GM21447 (cell line): ENCODE data around the gene IQGAP2.

Source experiments
- ATAC-seq: cut with Tn5 transposase; IDR thresholded peaks from one replicate; pipeline ENCODE4 v1.9.1; 2021; ENCODE audit not compliant: unreplicated experiment

Gene IQGAP2

DNA sequence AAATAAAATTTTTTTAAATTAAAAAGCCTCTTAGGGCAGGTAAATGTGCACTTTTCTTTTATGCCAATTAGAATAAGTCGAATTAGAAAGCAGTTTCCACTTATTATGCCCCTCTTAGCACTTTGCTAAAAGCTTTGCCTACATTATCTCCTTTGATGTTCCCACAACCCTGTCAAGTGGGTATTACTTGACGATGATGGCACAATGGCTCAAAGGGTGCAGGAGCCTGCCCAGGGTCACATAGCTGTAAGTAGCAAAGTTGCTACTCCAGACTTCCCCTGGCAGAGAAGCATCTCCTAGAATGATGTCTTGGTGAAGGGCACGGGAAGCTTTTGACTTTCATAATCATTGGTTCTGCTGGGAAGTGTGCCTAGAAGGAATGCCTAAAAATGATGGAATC, 18.4 kb upstream of the IQGAP2 start:
- ATAC-seq = no peak

DNA sequence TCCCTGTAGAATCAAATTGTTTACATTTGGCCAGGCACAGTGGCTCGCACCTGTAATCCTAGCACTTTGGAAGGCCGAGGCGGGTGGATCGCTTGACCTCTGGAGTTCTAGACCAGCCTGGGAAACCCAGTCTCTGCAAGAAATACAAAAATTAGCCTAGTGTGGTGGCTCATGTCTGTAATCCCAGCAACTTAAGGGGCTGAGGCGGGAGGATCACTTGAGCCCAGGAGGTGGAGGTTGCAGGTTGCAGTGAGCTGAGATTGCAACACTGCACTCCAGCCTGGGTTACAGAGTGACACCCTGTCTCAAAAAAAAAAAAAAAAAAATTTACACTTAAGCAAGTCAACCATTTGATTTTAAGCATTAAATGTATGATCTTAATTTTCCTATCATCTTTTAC, 17.5 kb upstream of the IQGAP2 start:
- ATAC-seq = no peak

DNA sequence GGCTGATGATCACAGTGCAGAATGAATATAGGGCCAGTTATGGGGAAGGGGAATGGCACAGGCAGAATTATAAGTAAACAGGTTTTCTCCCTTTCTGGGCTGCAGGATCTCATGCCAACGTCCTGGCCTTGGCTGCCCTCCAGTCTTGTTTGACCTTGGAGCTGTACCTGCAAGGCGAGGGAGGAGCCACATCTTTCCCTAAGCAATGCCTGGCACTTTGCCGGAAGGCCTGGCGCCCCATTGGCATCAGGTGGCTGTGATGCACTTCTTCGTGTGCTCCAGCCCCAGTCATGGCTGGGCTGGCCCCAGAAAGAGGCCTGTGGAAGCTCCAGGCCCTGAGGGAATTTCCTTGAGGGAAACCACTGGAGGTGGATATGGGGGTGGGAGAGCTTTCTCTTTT, 16.7 kb upstream of the IQGAP2 start:
- ATAC-seq = no peak

DNA sequence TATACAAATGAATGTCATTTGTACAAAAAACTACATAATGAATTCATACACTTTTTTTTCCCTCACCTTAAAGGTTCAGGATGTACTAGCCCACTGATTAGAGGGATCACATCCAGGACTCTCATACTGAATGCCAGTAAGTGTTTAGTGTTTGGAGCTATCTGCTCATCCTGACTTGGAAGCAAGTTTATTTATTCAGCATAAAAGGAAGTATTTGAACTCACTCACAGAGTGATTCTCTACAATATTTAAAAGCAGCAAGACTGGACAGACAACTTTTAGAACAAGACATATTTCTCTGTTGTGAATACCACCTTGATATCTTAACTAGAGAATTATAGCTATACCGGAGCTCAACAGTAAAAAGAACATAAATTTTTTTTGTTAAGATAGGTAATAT, 14.8 kb upstream of the IQGAP2 start:
- ATAC-seq = no peak

DNA sequence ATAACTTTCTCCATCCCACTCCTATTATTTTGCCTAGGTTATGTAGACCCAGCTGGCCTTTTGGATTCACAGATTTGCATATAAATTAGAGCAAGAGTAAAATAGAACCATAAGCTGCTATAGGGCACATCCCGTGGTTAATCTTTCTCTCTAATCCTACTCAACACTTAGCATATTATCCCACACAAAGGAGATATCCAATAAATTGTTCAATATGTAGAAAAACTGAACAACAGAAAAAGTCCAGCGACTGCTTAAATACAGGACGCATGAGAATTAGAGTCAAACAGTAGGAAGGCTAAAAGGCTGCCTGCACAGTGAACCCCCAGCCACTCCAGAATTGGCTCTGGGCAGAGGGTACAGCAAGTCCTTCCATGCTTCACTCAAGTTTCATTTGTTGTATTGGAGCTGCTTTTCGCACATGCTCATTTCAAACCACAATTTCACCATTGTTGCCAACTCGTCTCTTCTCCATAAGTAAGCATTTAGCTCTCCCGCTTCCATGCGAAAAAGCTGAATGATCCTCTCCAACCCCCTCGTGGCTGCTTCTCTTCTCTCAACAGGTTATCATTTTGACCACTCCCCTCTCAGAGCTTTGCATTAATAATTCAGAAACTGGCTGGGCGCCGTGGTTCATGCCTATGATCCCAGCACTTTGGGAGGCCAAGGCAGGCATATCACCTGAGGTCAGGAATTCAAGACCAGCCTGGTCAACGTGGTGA, 14.1 kb upstream of the IQGAP2 start:
- no peak for ATAC-seq

DNA sequence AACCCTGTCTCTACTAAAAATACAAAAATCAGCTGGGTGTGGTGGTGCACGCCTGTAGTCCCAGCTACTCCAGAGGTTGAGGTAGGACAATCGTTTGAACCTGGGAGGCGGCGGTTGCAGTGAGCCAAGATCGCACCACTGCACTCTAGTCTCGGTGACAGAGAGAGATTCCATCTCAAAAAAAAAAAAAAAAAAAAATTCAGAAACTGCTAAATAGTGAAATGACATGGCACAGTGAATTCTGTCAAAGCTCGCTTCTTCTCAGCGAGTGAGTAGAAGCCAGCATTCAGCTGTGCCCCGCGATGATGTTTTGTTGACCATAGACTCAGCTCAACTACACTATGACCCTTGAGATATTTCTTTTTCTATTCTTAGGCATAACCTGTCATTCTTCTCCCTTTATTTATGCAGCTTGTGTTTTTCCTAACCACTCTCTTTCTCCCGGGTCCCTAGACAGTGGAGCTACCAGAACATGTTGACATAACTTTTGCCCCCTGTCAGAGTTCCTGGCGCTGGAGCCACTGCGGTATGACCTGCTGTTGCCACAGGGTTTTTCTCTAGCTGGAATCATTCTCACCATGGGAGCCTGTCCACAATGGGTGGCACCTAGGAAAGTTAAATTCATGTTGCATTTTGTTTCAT, 13.5 kb upstream of the IQGAP2 start:
- ATAC-seq = no peak

DNA sequence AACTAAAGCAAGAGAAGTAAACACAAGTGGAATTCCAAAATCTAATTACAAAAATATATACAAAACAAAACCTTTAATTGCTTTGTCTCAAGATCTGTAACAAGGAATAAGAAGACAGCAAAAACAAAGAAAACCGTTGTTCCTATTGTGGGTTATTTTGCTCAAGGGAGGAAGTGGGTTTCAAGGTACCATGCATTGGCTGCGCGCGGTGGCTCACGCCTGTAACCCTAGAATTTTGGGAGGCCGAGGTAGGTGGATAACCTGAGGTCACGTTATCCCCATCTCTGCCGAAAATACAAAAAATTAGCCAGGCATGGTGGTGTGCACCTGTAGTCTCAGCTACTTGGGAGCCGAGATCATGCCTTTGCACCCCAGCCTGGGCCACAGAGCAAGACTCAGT, 12.1 kb upstream of the IQGAP2 start:
- ATAC-seq = no peak

DNA sequence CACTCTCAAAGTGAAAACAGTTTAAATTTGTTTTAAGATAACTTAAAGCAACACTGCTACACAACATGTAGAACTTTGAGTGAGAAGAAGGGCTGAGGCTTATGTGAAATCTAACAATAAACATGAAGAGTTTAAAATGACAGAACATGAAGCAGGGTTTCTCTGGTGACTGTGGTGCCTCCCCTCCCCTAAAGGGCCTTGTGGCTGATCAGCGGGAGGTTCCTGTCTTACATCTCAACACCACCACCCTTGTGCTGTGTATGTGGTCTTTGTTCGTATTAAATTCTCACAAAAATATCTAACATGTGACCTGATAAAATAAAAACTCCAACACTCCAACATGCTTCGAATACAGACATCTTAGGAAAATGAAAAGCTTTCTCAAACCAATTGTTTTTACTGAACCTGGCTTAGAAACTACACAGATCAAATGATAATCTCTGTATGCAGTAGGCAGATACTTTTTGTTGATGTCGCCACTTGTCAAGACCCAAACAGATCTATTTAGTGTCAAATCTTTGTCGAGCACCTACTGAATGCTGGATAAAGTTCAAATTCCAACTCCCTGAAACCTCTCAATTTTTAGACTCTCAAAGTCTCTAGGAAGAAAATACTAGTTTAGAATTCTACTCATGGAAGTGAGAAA, 9.9 kb upstream of the IQGAP2 start:
- ATAC-seq = no peak

DNA sequence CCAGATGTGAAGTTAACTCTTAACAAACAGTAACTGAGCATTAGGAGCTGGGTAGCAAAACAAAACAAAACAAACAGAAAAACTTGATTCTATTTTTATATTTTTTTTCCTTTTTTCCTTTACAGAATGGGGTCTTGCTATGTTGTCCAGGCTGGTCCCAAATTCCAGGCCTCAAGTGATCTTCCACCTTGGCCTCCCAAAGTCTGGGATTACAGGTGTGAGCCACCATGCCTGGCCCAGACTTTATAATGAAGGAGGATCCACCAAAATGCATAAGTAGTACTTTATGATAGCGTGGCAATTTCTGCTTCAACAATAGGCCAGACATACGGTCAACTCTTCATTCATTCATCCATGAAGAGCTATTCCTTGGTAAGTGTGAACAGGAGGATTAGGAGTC, 5.9 kb upstream of the IQGAP2 start:
- ATAC-seq = no peak

DNA sequence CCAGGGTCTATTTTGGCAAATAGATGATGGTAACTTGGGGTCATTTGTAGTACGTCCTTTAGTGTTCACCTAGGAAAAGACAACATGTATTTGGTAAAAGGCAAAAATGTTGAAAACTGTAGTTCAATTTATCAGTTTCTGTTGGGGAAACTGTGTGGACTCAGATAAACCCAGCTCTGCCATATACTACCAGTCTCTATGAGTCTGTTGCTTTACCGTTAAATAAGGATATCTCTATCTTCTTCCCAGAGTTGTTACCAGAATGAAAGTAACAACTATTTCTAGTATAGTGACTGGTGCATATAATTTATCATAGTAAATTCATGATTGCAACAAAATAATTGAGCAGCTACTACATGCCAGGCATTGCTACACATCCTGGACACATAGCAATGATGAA, 3.8 kb upstream of the IQGAP2 start:
- no peak for ATAC-seq

DNA sequence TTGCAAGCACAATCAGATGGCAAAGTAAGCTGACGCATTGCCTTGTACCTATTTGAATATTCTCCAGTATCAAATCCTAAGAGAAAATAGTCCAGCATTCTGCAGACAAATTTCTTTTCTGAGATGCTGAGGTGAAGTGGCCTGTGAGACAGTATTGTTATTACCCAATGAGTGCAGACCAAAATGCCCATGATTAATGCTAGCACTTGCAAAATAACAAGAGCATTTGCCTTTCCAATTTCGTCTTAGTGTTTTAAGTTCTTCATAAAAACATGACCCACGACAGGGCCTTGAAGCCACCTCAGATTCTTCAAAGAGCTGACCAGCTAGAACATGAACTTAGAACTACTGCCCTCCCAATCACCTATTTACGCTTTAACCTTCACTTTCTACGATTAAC, 2.6 kb upstream of the IQGAP2 start:
- no peak for ATAC-seq

DNA sequence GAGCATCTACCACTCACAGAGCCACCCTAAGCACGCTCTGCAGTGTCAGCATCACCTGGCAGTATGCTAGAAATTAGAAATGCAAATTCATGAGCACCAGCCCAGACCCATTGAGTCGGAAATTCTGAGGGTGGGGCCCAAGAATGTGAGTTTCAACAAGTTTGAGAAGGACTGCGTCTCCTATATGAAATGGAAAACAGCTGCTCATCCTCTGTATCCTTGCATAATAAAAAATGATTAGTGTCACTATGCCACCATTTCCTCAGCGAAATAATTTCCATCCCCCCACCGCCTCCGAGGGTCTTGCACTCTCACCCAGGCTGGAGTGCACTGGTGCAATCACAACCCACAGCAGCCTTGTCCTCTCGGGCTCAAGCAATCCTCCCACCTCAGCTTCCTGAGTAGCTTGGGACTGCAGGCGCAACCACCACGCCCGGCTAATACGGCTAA, 1.3 kb upstream of the IQGAP2 start:
- ATAC-seq = peak; percentile 27

DNA sequence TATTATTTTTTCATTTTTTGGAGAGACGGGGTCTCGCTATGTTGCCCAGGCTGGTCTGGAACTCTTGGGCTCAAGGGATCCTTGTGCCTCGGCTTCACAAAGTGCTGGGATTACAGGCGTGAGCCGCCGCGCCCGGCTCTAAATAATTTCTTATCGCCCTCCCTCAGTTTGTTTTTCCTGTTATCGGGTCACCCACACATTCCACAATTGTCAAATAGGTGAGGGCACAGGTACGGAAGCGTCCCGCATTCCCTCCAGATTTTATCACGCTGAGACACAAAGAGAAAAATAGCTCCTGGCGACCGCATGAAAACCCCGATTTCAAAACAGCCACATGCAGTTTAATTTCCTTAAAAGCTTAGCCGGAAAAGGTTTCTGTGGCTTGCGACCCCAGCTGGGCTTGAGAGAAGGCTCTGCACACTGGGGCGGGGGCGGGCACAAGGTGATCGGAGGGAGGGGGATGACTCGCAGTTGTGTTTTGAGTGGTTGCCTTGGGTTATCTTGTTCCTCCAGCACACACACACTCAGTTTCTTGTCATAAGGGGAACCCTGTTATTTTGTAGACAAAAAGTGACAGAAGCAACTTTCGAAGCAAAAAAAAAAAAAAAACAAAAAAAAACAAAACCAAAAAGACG, 717 bp upstream of the IQGAP2 start:
- peak; percentile 43 for ATAC-seq

DNA sequence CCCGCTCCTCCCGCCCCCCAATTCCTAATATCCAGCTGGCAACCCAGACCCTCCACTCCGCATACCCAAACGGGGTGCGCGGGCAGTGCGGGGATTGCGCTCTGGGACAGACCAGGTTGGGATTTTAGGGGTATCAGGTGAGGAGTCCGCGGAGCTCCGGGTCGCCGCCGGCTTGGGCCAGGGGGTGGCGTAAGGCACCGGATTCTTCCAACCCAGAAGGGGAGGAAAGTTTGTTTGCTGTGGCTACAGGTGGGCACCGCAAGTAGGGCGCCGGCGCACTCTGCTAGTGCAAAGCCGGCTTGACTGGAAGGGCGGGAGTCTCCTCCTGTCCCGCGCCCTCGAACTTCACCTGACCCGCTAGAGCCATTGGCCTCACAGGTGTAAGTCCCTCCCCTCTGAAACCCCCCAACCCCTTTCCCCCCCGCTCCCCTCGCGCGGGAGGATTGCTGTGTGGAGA, 709 bp downstream of the IQGAP2 start:
- ATAC-seq = peak; percentile 19

DNA sequence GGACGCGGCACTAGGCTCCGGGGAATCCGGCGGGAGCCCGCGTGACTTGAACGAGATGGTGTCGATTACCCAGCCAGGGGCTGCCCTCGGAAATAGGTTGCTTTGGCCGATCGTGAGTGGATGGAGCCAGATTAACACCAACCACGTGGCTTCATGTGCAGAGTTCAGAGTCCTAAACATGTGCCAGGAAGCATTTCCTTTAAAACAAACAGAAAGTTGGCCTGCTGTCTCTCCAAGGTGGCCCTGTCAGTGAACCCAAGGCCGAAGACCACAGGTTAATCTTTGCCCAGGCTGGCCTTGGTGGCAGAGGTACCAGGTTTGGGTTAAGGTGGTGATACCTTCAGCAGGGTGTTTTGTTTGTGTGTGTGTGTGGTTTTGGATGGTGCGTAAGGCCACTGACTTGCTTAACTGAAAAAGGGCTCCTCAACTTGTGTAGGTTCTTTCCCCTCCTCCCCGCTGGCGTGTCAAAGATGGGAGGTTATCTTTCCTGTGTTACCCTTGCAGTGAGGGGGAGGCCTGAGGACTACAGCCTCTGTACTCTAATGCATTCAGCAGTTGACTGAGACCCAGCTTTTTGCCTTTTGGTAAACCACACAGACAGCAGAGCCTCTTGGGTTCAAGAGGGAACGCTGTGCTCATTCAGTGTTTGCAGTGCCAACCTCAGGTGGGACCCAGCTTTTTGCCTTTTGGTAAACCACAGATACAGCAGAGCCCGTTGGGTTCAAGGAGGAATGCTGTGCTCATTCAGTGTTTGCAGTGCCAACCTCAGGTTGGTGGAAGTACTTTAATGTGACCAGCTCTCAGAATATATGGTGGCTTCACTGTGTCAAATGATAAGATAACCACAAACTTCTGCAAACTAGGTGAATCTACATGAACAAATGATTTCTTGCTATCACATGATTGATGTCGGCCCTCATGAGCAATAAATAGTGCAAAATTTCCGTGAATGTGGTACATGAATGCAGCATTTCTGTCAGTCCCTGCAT, 1.4 kb downstream of the IQGAP2 start:
- peak; percentile 20 for ATAC-seq

DNA sequence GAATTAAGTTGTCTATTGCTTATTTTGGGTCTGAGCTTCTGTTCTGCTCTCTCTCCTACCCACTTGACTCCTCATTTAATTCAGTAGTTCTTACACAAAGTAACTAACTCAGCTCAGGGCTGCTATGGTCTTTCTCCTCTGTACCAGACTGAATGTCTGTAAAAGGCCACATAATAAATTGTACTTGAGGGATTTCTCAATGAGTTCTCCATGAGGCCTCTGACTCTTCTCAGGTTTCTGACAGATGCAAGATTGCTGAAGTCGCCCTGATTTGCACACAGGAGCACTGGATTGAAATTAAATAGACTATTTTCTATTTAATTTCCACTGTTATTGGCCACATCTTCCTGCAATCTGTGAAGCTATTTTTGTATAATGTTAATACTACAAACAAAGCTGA, 2.9 kb downstream of the IQGAP2 start:
- ATAC-seq = no peak

DNA sequence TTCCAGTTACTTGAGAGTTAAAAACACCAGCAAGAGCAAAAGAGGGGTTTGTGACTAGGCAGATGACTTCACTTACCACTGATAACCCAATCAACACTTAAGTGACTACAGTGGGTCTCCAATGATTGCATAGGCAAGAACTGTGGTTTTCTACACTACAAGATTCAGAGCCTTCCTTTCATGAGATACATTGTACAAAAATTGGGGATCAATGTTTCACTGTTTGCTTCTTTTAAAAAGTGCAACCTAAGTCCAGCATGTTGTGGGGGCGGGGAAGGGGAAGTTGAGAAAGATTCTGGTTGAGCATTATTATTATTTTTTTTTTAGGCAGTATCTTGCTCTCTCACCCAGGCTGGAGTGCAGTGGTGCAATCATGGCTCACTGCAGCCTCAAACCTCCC, 3.6 kb downstream of the IQGAP2 start:
- ATAC-seq = no peak

DNA sequence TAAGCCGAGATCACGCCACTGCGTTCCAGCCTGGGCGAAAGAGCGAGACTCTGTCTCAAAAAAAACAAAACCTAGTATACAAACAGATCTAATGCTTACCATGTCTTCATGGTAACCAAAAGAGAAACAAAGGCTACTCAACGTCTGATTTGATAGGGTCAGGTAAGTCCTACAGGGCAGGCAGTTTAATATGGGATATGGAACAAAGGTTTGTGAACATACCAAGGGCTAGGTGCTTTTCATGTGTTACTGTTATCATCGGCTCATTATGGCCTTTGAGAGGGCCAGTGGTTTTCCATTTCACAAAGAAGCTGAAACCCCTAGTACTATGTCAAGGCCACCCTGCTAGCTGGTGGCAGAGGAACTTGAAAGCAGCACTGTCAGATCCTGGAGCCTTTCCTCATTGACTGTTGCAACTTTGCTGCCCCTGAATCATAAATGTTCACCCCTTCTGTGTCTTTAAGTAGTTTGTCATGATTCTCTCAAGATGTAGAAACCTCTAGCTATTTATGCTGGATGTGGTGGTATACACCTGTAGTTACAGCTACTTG, 5.1 kb downstream of the IQGAP2 start:
- no peak for ATAC-seq

DNA sequence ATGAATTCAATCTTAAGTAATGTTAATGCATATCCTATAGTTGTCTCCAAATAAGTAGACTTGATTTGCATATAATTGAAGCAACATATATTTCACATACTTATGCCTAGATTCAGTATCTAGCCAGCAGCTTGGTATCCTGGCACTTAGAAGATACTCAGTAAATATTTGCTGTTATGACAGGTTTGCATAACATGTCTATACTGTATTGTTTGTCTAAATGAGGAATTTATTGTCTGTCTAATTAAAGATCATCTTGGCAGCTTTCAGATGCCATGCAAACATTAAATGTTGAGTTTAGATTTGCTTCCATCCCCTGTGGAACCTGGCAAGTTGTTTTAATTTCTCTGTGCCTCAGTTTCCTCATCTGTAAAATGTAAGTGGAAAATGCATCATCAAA, 9.4 kb downstream of the IQGAP2 start:
- ATAC-seq = no peak

DNA sequence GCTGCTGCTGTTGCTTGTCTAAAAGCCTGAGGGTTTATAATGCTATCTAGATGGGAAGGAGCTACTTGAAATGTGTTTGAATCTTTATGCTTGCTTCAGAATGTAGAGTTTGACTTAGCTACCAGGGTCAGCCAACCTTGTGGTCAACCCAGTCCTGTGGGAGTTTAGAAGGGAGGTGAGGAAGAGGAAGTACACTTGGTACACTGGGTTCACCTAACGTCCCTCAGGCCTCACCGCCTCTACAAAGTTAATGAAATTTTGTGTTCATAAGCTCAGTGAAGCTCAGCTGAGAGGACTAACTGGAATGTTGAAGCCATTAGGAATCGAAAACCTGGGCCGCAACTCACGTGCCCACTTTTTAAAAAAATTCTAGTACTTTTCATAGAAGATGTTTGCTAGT, 10.7 kb downstream of the IQGAP2 start:
- ATAC-seq = no peak
